Measurements from ENCODE around the gene MTMR12.

GRCh38 chr5:32285510-32286138, 27.1 kb downstream of the MTMR12 start:
- TF ChIP-seq YY1 (IDR thresholded peaks at IDR 0.05; ENCODE audit: insufficient read depth, insufficient read length): no peak
- TF ChIP-seq SUZ12 (IDR thresholded peaks at IDR 0.05; ENCODE audit: extremely low read depth, insufficient read depth, insufficient read length): no peak
- no peak for TF ChIP-seq ZNF274 (IDR thresholded peaks at IDR 0.05; ENCODE audit: low read depth, low read length)
